Measurements from ENCODE around the gene KCNE1. TPM values are rescaled to one million over a fixed set of nuclear protein-coding genes. Genes with fewer than 3 reads are reported as not detected.
A peak's percentile ranks its signal among the peaks of the same experiment; 100 is the strongest.

KCNE1 gene
- total RNA-seq, 2 donors from 2014 or later = 4.8 to 7.5 TPM

DNA sequence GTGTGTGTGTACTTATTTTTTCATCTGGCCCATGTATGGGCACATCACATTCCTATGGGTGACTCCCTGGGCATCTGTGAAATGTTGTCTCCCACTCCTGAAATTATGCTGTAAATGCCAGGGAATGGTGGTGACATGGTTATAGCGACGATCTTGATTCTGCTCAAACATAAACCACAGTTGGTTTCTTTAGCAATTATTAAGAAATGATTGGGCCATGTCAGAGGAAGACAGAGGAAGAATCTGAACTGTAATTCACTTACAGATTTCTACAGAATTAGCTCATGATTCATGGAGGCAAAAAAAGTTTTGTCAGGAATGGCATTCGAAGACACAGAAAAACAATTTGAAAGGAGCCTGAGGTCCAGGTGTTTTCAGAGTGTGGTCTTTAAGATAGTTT is 25.8 kb upstream of the KCNE1 start:
- DNase-seq = no peak
- no peak for ATAC-seq
- intact Hi-C loops (cut with DNase I) = loop anchor here in 1 of 2 donors (5.0 kb wide), 1 partner anchor 34 kb away; no protein-coding TSS in a partner anchor

DNA sequence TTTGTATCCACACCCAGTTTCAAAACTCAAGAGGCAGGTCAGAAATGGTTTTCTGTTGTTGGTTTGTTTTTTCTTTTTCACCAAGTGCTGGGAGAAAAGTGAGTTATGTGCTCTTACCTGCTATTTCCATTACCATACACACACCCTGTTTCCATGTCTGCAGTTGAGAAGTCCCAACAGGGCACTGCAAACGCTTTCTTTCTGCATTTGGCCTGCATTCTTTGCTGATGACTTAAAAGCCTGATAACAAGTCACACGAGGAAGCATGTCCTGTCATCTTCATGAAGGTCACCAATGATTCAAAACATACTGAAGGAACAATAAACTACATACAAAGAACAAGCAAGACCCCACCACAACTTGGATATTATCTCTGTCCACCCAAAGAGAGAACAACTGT is 24.8 kb upstream of the KCNE1 start:
- intact Hi-C loops (cut with DNase I) = loop anchor here in 1 of 2 donors (5.0 kb wide), 1 partner anchor 35 kb away; no protein-coding TSS in a partner anchor
- no peak for DNase-seq
- ATAC-seq = peak; percentile 51 to 63

DNA sequence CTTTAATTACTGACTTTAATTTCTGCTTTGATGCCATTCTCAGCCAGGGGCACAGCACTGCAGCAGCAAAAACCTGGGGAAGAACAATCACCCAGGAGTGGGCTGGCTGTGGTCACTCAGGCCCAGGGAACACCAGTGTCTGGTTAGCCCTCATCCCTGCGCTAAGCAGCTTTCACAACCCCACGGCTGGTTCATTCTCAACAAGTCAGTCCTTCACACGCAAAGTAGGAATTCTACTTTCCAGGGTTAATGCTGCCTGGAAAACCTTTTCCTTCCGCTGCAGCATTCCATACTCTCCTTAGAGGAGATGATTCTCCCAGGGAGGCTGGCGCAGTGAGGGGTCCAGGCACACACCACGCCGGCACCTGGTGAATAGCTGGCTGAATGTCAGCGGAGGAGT is 24.3 kb upstream of the KCNE1 start:
- intact Hi-C loops (cut with DNase I) = loop anchor here in 1 of 2 donors (5.0 kb wide), 1 partner anchor 36 kb away; no protein-coding TSS in a partner anchor
- ATAC-seq (no peak), DNase-seq (no peak)

DNA sequence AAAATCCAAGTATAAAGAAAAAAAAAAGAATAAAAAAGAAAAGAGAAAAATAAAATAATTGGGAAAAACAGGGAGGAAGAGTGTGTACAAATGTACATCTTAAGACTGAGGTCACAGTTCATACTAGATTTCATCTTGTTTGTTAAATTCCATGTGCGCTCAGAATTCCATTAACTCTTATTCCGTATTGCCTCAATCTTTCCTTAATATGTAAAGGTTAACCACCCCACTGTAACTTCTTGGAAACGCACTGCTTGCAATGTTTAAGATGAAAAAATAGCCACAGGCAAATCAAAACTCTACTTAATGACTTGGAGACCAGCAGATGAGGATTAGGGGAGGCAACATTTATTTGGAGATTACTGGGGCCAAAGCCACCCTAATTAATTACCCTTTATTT is 23.9 kb upstream of the KCNE1 start:
- intact Hi-C loops (cut with DNase I) = loop anchor here in 1 of 2 donors (5.0 kb wide), 1 partner anchor 36 kb away; no protein-coding TSS in a partner anchor
- ATAC-seq = no peak
- DNase-seq = no peak

DNA sequence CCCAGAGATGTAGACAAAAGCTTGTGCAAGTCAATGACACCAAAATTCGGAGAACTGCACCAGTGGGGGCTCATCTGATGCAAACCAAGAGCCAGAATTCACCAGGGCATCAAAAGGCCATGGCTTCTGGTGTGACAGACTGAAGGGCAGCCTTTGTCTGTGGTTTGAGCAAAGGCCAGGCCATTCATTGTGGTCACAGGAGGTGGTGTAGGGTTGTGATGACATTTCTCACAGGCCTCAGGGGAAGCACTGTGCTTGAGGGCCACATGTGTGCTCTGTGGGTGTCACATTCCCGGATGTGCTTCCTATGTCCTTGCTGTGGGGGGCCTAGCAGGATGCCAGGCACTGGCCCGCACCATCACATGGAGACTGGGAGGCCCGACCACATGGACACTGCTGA is 22.5 kb upstream of the KCNE1 start:
- DNase-seq (no peak), ATAC-seq (no peak)
- intact Hi-C loops (cut with DNase I) = no loop called here

DNA sequence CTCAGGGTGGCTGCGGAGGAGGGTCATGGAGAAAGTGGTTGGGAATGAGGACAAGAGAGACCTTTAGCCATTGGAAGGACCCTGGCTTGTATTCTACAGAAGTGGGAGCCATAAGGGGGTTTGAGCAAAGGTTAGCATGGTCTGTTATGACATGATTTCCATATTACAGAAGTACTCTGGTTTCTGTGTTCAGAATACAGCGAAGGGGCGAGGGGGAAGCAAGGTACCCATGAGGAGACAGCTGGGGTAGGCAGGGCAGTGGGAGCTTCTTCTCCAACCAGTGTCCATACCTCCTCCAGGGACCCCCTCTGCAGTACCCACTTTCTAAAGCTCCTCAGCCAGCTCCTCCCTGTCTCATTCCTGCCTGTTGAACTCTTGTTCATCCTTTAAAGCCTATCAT is 21.9 kb upstream of the KCNE1 start:
- no peak for DNase-seq
- intact Hi-C loops (cut with DNase I) = no loop called here
- no peak for ATAC-seq

DNA sequence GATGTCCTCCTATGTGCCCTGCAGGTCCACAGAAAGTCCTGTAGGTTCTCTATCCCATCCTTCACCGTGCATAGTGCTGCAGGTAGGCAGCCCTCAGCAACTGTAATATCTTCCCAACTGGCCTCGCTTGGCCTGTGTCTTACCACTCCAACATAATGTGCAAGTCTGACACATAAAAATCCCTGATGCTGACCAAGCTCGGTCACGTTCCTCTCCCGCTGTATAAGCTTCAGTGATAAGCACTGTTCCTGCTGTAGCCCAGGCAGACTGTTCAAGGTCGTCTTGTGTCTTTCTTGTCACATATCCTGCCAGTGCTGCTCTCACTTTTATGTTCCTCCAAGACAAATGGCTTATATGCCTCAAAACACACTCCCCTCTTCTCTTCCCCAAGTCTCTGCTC is 19.4 kb upstream of the KCNE1 start:
- intact Hi-C loops (cut with DNase I) = no loop called here
- ATAC-seq (peak; percentile 16), DNase-seq (no peak)

DNA sequence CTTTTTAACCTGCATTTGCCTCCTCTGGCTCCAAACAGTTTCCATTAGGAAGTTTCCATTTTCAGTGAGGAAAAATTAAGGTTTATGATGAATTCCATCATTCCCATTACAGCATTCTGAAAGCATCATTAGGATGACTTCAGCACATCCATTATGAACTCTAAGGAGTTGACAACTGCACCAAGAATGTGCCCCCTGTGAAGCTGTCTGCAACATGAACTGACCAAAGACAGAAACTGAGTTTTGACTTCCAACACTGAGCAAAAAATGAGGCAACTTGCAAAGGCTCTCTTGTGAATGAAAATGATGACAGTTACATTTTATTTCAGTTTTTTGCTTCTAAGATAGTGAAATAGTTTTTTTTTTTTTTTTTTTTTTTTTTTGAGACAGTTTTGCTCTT is 18.3 kb upstream of the KCNE1 start:
- ATAC-seq (no peak), DNase-seq (no peak)
- intact Hi-C loops (cut with DNase I) = no loop called here

DNA sequence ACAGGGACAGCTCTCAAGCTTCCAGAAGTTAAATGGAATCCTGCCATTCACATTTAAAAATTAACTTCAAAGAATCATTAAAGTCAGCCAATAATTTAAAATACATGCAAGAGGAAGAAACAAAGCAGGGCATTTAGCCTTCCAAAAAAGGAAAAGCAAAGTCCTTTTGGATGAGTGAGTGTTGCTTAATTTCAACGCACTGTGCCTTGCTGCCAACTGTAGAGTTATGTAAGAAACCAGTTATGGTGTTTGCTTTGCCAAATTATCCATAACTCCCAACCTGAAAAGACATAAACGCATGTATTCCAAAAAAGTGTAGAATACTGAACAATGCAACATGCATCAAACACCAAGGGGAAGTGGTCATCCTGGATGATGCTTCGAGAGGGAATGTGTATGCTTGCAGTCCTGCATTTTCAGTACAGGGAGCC is 16.1 kb upstream of the KCNE1 start:
- DNase-seq (no peak), ATAC-seq (no peak)
- intact Hi-C loops (cut with DNase I) = loop anchor here in 1 of 2 donors (5.0 kb wide), 1 partner anchor 49 kb away; no protein-coding TSS in a partner anchor

DNA sequence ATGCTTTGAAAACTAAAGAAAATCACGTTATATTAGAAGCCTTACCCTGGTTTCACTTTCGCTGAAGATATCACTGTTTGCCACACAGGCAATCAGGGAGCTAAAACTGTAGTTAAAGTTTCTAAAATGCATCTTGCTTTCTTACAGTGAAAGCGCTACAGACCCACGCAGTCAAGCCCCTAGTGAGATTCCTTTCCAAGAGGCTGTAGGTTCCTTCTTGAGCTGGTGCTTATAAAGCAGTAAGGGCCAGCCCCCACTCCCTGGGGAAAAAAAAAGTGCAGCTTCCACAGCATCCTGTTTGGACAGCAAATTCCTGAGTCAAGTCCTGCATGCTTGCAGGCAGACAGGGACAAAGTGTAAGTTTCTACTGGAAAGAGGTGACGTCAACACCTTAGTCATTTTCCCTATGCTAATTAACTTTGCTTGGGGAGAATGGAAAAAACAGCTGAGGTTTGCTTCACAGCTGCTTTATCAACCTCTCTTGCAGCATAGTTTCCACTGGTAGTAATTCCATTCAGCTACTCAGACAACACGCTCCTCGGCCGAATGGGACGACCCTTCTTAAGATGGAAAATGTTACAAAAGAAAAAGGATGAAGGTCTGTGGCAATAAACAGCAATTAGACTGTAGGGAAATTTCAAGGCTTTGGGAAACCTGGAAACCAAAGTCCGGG is 14.7 kb upstream of the KCNE1 start:
- ATAC-seq (peak; percentile 86 to 94), DNase-seq (peak; percentile 84)
- intact Hi-C loops (cut with DNase I) = loop anchor here in 1 of 2 donors (5.0 kb wide), 1 partner anchor 51 kb away; no protein-coding TSS in a partner anchor

DNA sequence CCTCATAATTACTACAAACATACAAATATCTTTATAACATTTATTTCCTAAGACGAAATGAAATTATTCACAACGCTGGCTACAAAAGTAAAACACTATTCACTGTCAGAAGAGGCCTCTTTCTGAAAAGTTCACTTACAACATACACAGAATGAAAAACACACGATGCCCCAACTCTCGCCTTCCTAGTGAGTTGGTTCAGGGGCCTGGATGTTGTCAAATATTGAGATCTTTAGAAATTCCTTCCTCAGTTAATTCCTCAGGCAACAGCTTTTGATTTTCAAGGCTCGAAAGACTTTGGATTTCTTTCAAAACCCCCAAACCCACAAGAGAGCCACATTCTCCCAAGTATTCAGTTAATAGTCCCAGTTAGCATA is 14.2 kb upstream of the KCNE1 start:
- ATAC-seq = no peak
- intact Hi-C loops (cut with DNase I) = loop anchor here in 1 of 2 donors (5.0 kb wide), 1 partner anchor 51 kb away; no protein-coding TSS in a partner anchor

DNA sequence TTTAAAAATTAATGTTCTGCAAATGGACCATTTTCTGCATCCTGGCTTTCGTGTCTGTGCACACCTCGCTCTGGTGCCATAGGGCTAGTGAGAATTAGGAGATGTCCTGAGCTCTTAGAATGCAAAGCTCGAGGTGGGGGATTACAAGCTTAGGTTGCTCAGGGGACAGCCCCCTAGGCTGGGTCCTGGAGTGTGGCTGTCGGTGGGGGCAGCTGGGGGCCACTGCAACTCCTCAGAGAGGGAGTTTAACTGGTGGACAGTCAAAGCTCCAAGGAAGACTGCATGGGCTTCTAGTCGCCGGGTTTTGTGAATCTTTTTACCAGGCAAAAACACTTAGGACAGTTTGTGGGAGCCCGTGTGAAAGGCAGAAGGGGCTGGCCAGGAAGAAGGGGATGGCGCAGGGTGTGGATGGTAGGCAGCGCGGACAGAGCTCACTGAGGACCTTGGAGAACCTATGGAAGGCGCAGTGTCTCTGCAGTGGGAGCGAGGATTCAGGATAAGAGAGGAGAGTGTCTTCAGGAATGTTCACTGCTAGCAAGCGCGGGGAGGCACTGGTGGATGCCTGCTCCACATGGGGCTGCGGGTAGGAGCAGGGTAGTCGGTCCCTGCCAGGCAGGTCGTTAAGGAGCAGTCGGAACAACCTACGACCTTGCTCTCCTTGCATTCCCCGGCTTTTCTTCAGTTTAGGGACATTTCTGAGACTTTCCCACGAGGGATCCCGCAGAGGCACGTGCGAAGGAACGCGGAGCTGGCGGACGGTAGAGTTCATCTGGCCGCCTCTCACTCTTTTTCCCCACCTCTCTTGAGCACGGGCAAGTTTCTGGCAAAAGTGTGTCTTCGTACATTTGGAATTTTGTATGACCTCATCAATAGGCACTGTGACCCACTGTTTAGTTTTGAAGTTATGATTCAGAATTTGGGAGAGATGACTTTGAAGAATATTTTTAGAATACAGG is 12.9 kb upstream of the KCNE1 start:
- intact Hi-C loops (cut with DNase I) = loop anchor here in 1 of 2 donors (5.0 kb wide), 2 partner anchors 52 to 72 kb away; no protein-coding TSS in a partner anchor
- DNase-seq = peak; percentile 45
- ATAC-seq = peak; percentile 10 to 13

More for the DNA sequence above, 14.2 kb upstream of the KCNE1 start:
- DNase-seq = no peak

DNA sequence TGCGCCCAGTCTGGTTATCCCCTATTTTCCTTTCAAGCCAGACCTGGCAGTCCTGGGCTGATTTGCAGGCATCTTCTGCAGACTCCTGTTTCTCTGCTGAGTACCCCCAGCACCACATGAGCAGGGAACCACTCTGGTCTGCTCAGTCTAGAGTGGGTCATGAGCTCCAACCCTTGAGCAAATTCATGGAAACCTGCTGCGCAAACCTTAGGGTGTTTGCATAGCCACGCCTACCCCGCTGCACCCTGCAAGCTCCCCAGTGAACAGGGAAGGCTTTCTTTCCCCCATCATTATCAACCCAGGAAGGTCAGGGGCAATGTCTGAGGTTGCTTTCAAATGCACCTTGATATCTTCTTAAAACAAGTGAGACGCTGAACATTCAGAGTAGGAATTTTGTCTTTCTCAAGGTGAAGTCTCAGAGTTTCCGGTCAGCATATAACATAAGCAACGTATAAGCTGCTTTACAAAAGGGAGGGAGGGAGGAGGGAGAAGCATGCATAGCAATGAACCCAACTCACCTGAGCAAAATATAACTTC is 11.1 kb upstream of the KCNE1 start:
- ATAC-seq (no peak), DNase-seq (no peak)
- intact Hi-C loops (cut with DNase I) = loop anchor here in 1 of 2 donors (5.0 kb wide), 1 partner anchor 74 kb away; no protein-coding TSS in a partner anchor

DNA sequence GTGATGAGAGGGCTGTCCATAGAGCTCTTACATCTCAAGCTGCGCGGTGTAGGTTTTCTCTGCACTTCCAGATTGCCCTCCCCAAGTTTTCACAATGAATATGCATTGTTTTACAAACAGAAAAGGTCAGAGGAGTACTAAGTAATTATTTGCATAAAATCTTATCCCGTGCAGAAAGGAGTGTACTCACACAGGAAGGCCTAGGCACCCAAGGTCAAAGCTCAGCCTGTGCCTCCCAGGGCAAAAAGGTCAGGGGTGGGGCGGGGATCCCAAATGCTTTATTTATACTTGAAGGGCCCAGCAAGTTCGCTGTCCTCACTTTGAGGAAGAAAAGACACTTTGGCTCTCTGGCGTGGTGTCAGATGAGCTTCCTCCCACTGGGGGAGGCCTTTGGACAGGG is 10.3 kb upstream of the KCNE1 start:
- DNase-seq (no peak), ATAC-seq (no peak)
- intact Hi-C loops (cut with DNase I) = loop anchor here in 1 of 2 donors (5.0 kb wide), 1 partner anchor 75 kb away; no protein-coding TSS in a partner anchor

DNA sequence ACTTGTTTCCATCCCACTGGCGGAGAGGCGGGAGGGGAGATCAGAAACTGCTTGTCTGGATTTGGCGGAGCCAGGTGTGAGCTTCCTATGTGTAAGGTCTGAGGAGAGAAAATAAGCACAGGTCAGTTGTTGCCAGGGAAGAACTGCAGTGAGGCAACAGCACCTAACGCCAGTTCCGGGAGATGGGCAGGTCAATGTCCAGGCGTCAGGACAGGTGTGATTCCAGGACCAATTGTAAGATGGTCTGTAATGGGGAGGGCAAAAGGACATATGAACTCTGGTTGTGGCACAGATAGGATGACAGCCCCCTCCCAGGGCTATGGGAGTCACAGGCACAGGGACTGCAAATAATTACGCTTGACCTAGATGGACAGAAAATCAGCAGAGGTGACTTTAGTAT is 9.6 kb upstream of the KCNE1 start:
- no peak for DNase-seq
- intact Hi-C loops (cut with DNase I) = loop anchor here in 1 of 2 donors (5.0 kb wide), 1 partner anchor 76 kb away; no protein-coding TSS in a partner anchor
- no peak for ATAC-seq

DNA sequence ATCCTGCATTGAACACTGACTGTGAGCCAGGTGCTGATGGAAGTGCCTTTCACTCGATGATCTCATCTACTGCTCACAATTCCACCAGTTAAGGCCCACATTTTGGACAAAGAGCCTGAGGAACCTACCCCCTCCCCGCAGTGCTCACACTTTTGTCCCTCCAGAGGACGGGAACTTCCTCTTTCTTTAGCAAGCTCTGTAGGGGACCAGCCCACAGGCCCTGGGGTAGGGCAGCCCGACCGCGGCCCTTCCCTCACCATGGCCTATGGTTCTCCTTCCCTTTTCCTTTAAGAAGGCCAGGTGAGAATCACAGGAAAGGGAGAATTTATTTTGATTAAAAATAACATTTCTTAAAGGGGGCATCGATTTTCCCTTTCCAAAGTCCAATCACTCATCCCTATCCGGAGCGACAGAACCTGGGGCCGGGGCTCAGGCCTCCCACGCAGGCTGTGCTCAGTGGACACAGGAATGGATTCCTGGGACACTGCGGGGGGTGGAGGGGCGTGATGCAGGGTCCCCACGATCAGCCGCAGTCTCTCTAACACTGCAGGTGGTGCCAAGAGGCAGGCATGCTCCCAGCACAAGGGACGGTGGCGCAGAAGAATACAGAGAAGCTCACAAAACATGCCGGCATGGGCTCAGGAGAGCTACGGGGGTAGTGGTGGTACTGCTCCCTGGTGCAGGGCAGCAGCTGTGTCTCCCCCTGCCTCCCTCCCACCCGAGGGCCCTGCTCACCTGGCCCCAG is 8.9 kb upstream of the KCNE1 start:
- intact Hi-C loops (cut with DNase I) = loop anchor here in 1 of 2 donors (5.0 kb wide), 1 partner anchor 76 kb away; no protein-coding TSS in a partner anchor
- DNase-seq (no peak), ATAC-seq (peak; percentile 28 to 54)

DNA sequence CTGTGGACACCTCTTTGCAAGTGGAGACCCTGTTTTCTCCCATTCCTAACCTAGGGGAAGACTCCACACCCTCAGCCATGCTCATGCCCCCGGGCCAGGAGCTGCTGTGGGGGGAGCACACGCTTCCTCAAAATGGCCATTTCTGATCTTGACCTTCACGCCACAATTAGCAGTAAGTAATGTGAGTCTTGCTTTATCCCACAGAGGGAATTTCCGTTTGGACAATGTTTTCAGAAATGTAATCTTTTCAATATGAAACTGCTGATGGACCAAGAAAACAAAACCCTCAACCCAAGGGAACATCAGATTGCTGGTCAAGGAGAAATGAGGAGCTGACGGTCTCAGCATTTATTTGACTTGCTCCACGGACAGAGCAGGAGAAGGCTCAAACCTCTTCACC is 8.3 kb upstream of the KCNE1 start:
- intact Hi-C loops (cut with DNase I) = loop anchor here in 1 of 2 donors (5.0 kb wide), 1 partner anchor 77 kb away; no protein-coding TSS in a partner anchor
- no peak for DNase-seq
- ATAC-seq = no peak

DNA sequence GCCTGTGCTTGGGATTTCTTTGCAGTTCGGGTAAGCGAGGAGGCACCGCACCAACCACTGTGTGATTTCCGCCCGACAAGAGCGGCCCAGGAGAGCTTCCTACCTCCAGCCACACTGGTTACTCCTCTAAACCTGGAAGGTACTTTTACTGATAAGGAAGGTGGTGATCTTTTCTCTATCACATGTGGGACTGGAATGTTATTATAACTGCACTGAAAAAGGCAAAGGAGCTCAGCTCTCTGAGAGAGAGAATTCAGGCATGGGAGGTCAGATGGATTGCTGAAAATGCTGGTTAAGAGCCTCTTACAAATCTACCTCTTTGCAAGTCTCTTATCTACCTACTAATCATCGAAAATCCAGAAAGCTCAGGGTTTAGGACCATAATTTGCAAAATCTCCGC is 7.7 kb upstream of the KCNE1 start:
- DNase-seq (no peak), ATAC-seq (no peak)
- intact Hi-C loops (cut with DNase I) = loop anchor here in 1 of 2 donors (5.0 kb wide), 1 partner anchor 78 kb away; no protein-coding TSS in a partner anchor

Data from left cardiac atrium (tissue), 4 donors.